K562 (cell line): ENCODE measurements around the gene STXBP6. TPM values are rescaled to one million over a fixed set of nuclear protein-coding genes. Genes with fewer than 3 reads are reported as not detected.

Experiments used
- CREM ChIP-seq: IDR thresholded peaks from 2 replicates; pipeline ENCODE4 v1.6.1; 2014; ENCODE audit warnings: antibody characterized with exemption, low read depth
- HDAC3 ChIP-seq: fragments of 450-650 bp; IDR thresholded peaks from 2 replicates; pipeline ENCODE4 v1.6.1; 2018; ENCODE audit warnings: borderline replicate concordance, mild to moderate bottlenecking, moderate library complexity; ENCODE audit not compliant: partially characterized antibody
- MAFG ChIP-seq: fragments of 450-650 bp; conservative IDR thresholded peaks from 2 replicates; pipeline ENCODE4 v1.6.1; 2016; ENCODE audit warnings: missing genetic modification characterization, missing compliant biosample characterization
- PURB ChIP-seq: sonication (generic); formaldehyde crosslinking; IDR thresholded peaks from 2 replicates; pipeline ENCODE4 v1.9.0; 2021; ENCODE audit warnings: low read depth, mild to moderate bottlenecking, missing genetic modification reagents
- RFX7 ChIP-seq: fragments of 250-450 bp; sonication (Bioruptor Pico); IDR thresholded peaks from 2 replicates; pipeline ENCODE4 v1.5.1; 2021; ENCODE audit warnings: mild to moderate bottlenecking
- SMARCA4 ChIP-seq: fragments of 450-650 bp; IDR thresholded peaks from 2 replicates; pipeline ENCODE4 v1.6.1; 2016
- SRF ChIP-seq, 2 experiments: fragments of 250-450, 450-650 bp in 1 of 2; sonication (Bioruptor Pico) in 1 of 2; sonication (generic) in 1 of 2; formaldehyde crosslinking; IDR thresholded peaks; 2 replicates each; pipeline versions ENCODE4 v1.5.0 to v1.5.1; 2020 to 2022; ENCODE audit warnings: mild to moderate bottlenecking in 1 of 2, missing genetic modification reagents in 1 of 2
- SRSF1 ChIP-seq: fragments of 200-400 bp; formaldehyde crosslinking; IDR thresholded peaks from 2 replicates; pipeline ENCODE4 v1.6.1; 2017; ENCODE audit warnings: mild to moderate bottlenecking, low read depth, low read length, moderate library complexity
- ZMIZ1 ChIP-seq, 2 experiments: fragments of 150-350 bp in 1 of 2; IDR thresholded peaks; 2 replicates each; pipeline ENCODE4 v1.6.1; 2012 to 2016; ENCODE audit warnings: low read depth in 2 of 2, low read length in 2 of 2, mild to moderate bottlenecking in 1 of 2, moderate library complexity in 1 of 2
- ZNF124 ChIP-seq: sonication (generic); formaldehyde crosslinking; IDR thresholded peaks from 2 replicates; pipeline ENCODE4 v1.8.1; 2022; ENCODE audit warnings: missing genetic modification reagents
- ZNF395 ChIP-seq: fragments of 200-800 bp; sonication (Bioruptor generic); IDR thresholded peaks from 2 replicates; pipeline ENCODE4 v1.6.1; 2017; ENCODE audit warnings: missing genetic modification characterization, missing compliant biosample characterization
- ZNF518B ChIP-seq: fragments of 250-450 bp; sonication (Bioruptor Pico); IDR thresholded peaks from 2 replicates; pipeline ENCODE4 v1.5.0; 2021; ENCODE audit warnings: mild to moderate bottlenecking, moderate library complexity
- polyA plus RNA-seq, 8 experiments: library from polyadenylated mRNA; depleted of rRNA in 4 of 8; stranded (reverse) in 5 of 8; unstranded in 3 of 8; fragments of >200 nt; fragmentation: Nextera tagmentation in 2 of 8; fragmentation: Illumina TruSeq in 1 of 8; extraction: Ambion mirVana in 2 of 8; extraction: Trizol in 1 of 8; gene quantifications; 2 replicates each; pipeline versions ENCODE4 v1.2.1 to v1.2.3, GENCODE V29; 2011 to 2014; ENCODE audit warnings: inconsistent platforms in 1 of 8, missing spikeins in 1 of 8
- total RNA-seq, 7 experiments: library from RNA; depleted of rRNA in 6 of 7; stranded (reverse); fragments of >200 nt in 6 of 7; fragmentation: Illumina TruSeq in 2 of 7; extraction: Trizol in 2 of 7; gene quantifications; 2 replicates each; pipeline versions ENCODE4 v1.2.1 to v1.2.3, GENCODE V29; 2011 to 2021; ENCODE audit warnings: low replicate concordance in 1 of 7
- TF ChIP-seq, protein P1 (sequence below): fragments of 250-450 bp; sonication (Bioruptor Pico); IDR thresholded peaks from 2 replicates; pipeline ENCODE4 v1.8.0; 2021; ENCODE audit warnings: moderate library complexity, mild to moderate bottlenecking, inconsistent platforms
- TF ChIP-seq, protein P2 (sequence below): fragments of 450-650 bp; IDR thresholded peaks from 2 replicates; pipeline ENCODE4 v1.6.1; 2016; ENCODE audit warnings: low read depth, mild to moderate bottlenecking, moderate library complexity
- TF ChIP-seq, protein P3 (sequence below), 3 experiments: IDR thresholded peaks in 2 of 3; conservative IDR thresholded peaks in 1 of 3; 2 replicates each; pipeline ENCODE4 v1.5.1; 2011 to 2012; ENCODE audit warnings: low read length in 3 of 3, mild to moderate bottlenecking in 3 of 3, control low read depth in 2 of 3, improper control_type of control experiment in 1 of 3, inconsistent platforms in 1 of 3, low read depth in 1 of 3, mixed read lengths in 1 of 3, moderate library complexity in 1 of 3; ENCODE audit not compliant: insufficient read depth in 2 of 3

STXBP6 gene
- total and polyA plus RNA-seq, 9 of the 15 experiments (the other 6 are each of a cell fraction or from before 2014, with no cell fraction given) = 0.27 to 0.89 (median 0.59) TPM

- TF ChIP-seq ZNF395 = no peak
- TF ChIP-seq, protein P1, sequence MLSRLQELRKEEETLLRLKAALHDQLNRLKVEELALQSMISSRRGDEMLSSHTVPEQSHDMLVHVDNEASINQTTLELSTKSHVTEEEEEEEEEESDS (CRISPR knock-in tag) = no peak
- TF ChIP-seq, protein P2, sequence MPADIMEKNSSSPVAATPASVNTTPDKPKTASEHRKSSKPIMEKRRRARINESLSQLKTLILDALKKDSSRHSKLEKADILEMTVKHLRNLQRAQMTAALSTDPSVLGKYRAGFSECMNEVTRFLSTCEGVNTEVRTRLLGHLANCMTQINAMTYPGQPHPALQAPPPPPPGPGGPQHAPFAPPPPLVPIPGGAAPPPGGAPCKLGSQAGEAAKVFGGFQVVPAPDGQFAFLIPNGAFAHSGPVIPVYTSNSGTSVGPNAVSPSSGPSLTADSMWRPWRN = no peak
- no peak for TF ChIP-seq ZMIZ1 (IDR thresholded peaks at IDR 0.05; ENCODE audit: low read depth in 2 of 2, low read length in 2 of 2)
- no peak for TF ChIP-seq ZNF518B (CRISPR knock-in tag)
- no peak for TF ChIP-seq HDAC3
- TF ChIP-seq, protein P3, sequence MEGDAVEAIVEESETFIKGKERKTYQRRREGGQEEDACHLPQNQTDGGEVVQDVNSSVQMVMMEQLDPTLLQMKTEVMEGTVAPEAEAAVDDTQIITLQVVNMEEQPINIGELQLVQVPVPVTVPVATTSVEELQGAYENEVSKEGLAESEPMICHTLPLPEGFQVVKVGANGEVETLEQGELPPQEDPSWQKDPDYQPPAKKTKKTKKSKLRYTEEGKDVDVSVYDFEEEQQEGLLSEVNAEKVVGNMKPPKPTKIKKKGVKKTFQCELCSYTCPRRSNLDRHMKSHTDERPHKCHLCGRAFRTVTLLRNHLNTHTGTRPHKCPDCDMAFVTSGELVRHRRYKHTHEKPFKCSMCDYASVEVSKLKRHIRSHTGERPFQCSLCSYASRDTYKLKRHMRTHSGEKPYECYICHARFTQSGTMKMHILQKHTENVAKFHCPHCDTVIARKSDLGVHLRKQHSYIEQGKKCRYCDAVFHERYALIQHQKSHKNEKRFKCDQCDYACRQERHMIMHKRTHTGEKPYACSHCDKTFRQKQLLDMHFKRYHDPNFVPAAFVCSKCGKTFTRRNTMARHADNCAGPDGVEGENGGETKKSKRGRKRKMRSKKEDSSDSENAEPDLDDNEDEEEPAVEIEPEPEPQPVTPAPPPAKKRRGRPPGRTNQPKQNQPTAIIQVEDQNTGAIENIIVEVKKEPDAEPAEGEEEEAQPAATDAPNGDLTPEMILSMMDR (IDR thresholded peaks at IDR 0.05 in 2 of 3, conservative IDR thresholded peaks at IDR 0.05 in 1 of 3; ENCODE audit: insufficient read depth in 2 of 3, low read depth in 1 of 3, low read length in 3 of 3) = peak; percentile 33 to 46 (median 38)
- TF ChIP-seq SMARCA4 = no peak
- TF ChIP-seq RFX7 (CRISPR knock-in tag) = no peak
- TF ChIP-seq CREM = peak; percentile 15; the same call in 1 of the 2 replicates
- no peak for TF ChIP-seq SRSF1
- TF ChIP-seq ZNF124 (CRISPR knock-in tag) = no peak
- TF ChIP-seq PURB (CRISPR knock-in tag) = no peak
- TF ChIP-seq SRF (CRISPR knock-in tag; IDR thresholded peaks at IDR 0.05) = no peak
- no peak for TF ChIP-seq MAFG
Measured at GRCh38 chr14:24952851-24953666, 96.9 kb downstream of the STXBP6 start (continued).
